DMS 273 treated with DMSO at 0.1 percent for 48 hours (cell line): Measurements from ENCODE around the gene ALB.

Experiments
- DNase-seq: peaks from one replicate; lab custom pipeline; 2025; lab: John Stamatoyannopoulos, UW

Gene ALB

DNA sequence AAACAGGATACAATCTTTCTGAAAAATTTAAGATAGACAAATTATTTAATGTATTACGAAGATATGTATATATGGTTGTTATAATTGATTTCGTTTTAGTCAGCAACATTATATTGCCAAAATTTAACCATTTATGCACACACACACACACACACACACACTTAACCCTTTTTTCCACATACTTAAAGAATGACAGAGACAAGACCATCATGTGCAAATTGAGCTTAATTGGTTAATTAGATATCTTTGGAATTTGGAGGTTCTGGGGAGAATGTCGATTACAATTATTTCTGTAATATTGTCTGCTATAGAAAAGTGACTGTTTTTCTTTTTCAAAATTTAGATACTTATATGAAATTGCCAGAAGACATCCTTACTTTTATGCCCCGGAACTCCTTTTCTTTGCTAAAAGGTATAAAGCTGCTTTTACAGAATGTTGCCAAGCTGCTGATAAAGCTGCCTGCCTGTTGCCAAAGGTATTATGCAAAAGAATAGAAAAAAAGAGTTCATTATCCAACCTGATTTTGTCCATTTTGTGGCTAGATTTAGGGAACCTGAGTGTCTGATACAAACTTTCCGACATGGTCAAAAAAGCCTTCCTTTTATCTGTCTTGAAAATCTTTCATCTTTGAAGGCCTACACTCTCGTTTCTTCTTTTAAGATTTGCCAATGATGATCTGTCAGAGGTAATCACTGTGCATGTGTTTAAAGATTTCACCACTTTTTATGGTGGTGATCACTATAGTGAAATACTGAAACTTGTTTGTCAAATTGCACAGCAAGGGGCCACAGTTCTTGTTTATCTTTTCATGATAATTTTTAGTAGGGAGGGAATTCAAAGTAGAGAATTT is 5.2 kb downstream of the ALB start:
- no peak for DNase-seq

GRCh38 chr4:73409978-73410548 is 6.0 kb downstream of the ALB start:
- no peak for DNase-seq

GRCh38 chr4:73410916-73411730 is 7.0 kb downstream of the ALB start:
- no peak for DNase-seq

DNA sequence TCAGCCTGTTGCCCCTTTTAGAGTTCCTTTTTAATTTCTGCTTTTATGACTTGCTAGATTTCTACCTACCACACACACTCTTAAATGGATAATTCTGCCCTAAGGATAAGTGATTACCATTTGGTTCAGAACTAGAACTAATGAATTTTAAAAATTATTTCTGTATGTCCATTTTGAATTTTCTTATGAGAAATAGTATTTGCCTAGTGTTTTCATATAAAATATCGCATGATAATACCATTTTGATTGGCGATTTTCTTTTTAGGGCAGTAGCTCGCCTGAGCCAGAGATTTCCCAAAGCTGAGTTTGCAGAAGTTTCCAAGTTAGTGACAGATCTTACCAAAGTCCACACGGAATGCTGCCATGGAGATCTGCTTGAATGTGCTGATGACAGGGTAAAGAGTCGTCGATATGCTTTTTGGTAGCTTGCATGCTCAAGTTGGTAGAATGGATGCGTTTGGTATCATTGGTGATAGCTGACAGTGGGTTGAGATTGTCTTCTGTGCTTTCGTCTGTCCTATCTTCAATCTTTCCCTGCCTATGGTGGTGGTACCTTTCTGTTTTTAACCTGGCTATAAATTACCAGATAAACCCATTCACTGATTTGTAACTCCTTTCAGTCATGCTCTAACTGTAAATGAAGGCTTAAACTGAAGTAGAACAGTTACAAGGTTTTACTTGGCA is 7.8 kb downstream of the ALB start:
- no peak for DNase-seq

DNA sequence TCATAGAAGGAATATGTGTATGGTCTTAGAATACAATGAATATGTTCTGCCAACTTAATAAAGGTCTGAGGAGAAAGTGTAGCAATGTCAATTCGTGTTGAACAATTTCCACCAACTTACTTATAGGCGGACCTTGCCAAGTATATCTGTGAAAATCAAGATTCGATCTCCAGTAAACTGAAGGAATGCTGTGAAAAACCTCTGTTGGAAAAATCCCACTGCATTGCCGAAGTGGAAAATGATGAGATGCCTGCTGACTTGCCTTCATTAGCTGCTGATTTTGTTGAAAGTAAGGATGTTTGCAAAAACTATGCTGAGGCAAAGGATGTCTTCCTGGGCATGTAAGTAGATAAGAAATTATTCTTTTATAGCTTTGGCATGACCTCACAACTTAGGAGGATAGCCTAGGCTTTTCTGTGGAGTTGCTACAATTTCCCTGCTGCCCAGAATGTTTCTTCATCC is 9.2 kb downstream of the ALB start:
- DNase-seq = no peak

- no peak for DNase-seq
Observed at GRCh38 chr4:73414936-73415271, 10.8 kb downstream of the ALB start.

GRCh38 chr4:73415807-73416238 is 11.7 kb downstream of the ALB start:
- no peak for DNase-seq

- DNase-seq = no peak
Observed at GRCh38 chr4:73416423-73417087, 12.5 kb downstream of the ALB start.

DNA sequence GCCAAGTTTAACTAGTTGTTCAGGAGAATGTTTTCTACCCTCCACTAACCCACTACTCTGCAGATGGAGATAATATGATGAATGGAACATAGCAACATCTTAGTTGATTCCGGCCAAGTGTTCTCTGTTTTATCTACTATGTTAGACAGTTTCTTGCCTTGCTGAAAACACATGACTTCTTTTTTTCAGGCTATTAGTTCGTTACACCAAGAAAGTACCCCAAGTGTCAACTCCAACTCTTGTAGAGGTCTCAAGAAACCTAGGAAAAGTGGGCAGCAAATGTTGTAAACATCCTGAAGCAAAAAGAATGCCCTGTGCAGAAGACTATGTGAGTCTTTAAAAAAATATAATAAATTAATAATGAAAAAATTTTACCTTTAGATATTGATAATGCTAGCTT is 13.3 kb downstream of the ALB start:
- DNase-seq = no peak

DNA sequence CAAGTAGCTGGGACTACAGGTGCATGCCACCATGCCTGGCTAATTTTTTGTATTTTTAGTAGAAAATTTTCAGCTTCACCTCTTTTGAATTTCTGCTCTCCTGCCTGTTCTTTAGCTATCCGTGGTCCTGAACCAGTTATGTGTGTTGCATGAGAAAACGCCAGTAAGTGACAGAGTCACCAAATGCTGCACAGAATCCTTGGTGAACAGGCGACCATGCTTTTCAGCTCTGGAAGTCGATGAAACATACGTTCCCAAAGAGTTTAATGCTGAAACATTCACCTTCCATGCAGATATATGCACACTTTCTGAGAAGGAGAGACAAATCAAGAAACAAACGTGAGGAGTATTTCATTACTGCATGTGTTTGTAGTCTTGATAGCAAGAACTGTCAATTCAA is 13.9 kb downstream of the ALB start:
- no peak for DNase-seq

DNA sequence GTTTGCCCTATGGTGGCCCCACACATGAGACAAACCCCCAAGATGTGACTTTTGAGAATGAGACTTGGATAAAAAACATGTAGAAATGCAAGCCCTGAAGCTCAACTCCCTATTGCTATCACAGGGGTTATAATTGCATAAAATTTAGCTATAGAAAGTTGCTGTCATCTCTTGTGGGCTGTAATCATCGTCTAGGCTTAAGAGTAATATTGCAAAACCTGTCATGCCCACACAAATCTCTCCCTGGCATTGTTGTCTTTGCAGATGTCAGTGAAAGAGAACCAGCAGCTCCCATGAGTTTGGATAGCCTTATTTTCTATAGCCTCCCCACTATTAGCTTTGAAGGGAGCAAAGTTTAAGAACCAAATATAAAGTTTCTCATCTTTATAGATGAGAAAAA is 14.6 kb downstream of the ALB start:
- no peak for DNase-seq

DNA sequence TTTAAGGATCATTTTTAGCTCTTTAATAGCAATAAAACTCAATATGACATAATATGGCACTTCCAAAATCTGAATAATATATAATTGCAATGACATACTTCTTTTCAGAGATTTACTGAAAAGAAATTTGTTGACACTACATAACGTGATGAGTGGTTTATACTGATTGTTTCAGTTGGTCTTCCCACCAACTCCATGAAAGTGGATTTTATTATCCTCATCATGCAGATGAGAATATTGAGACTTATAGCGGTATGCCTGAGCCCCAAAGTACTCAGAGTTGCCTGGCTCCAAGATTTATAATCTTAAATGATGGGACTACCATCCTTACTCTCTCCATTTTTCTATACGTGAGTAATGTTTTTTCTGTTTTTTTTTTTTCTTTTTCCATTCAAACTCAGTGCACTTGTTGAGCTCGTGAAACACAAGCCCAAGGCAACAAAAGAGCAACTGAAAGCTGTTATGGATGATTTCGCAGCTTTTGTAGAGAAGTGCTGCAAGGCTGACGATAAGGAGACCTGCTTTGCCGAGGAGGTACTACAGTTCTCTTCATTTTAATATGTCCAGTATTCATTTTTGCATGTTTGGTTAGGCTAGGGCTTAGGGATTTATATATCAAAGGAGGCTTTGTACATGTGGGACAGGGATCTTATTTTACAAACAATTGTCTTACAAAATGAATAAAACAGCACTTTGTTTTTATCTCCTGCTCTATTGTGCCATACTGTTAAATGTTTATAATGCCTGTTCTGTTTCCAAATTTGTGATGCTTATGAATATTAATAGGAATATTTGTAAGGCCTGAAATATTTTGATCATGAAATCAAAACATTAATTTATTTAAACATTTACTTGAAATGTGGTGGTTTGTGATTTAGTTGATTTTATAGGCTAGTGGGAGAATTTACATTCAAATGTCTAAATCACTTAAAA is 15.3 kb downstream of the ALB start:
- DNase-seq = no peak

DNA sequence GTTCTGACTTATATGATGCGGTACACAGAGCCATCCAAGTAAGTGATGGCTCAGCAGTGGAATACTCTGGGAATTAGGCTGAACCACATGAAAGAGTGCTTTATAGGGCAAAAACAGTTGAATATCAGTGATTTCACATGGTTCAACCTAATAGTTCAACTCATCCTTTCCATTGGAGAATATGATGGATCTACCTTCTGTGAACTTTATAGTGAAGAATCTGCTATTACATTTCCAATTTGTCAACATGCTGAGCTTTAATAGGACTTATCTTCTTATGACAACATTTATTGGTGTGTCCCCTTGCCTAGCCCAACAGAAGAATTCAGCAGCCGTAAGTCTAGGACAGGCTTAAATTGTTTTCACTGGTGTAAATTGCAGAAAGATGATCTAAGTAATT is 16.5 kb downstream of the ALB start:
- DNase-seq = no peak

DNA sequence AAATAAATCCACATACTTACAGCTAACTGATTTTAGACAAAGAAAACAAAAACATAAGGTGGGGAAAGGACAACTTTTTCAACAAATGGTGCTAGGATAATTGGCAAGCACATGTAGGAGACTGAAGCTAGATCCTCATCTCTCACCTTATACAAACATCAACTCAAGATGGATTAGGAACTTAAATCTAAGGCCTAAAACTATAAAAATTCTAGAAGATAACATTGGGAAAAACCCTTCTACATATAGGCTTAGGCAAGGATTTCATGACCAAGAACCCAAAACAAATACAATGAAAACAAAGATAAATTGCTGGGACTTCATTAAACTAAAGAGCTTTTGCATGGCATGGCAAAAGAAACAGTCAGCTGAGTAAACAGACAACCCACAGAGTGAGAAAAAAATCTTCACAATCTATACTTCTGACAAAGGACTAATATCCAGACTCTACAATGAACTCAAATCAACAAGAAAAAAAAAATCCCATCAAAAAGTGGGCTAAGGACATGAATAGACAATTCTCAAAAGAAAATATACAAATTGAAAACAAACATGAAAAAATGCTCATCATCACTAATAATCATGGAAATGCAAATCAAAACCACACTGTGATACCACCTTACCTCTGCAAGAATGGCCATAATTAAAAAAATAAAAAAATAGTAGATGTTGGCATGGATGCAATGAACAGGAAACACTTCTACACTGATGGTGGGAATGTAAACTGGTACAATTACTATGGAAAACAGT is 17.8 kb downstream of the ALB start:
- no peak for DNase-seq

DNA sequence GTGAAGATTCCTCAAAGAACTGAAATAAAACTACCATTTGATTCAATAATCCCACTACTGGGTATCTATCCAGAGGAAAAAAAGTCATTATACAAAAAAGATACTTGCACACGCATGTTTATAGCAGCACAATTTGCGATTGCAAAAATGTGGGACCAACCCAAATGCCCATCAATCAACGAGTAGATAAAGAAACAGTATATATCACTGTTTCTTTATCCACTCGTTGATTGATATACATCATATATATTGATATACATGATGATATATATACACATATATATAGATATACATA is 18.3 kb downstream of the ALB start:
- no peak for DNase-seq

DNA sequence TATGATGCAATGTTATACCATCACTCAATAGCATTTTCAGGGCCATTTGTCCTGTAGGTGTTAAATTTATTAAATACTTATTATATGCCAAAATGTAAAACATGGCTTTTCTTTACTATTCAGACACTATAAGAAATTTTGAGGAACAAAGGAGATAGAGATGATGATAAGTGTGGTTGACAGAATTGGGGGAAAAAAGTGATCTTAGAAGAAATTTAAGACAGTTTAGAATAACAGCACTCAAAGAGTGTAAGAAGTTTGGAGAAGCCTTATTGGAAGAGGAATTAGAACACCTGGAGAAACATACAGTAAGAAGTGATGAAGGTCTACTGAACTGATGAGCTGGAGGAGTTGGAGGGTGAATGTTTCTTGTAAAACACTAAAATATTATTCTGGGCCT is 19.1 kb downstream of the ALB start:
- DNase-seq = no peak

- no peak for DNase-seq
Observed at GRCh38 chr4:73426666-73427065, 22.6 kb downstream of the ALB start.

DNA sequence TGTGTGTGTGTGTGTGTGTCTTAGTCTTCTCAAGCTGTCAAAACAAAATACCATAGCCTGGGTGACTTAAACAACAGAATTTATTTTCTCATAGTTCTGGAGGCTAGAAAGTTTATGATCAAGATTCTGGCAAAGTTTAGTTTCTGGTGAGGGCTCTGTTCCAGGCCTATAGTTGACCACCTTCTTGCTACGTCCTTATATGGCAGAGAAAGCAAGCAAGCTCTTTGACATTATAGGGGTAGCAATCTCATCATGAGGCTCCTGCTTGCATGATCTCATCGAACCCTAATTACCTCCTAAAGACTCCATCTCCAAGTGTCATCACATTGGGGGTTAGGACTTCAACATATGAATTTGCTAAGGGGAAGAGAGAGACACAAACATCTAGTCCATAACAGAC is 25.0 kb downstream of the ALB start:
- DNase-seq = no peak

GRCh38 chr4:73429826-73430587 is 25.9 kb downstream of the ALB start:
- no peak for DNase-seq

- DNase-seq = no peak
Observed at GRCh38 chr4:73431813-73432168, 27.7 kb downstream of the ALB start.
